Measurements from ENCODE around the gene PCDHGA7. TPM values are rescaled to one million over a fixed set of nuclear protein-coding genes. Genes with fewer than 3 reads are reported as not detected.

The PCDHGA7 gene
- total and polyA plus RNA-seq, 5 donors from 2014 or later, result 0.09 TPM; not detected in 4

Other genes with a start within 250 kb of the PCDHGA7 start
Only the 30 nearest of the 36 such genes appear.
- gene PCDHB9, start 195.6 kb upstream of the PCDHGA7 start, total RNA-seq, result 0.07 TPM
- gene PCDHB9, start 195.6 kb upstream of the PCDHGA7 start, polyA plus RNA-seq, result not detected
- gene PCDHB10, start 190.4 kb upstream of the PCDHGA7 start, total RNA-seq, result not detected
- gene PCDHB10, start 190.4 kb upstream of the PCDHGA7 start, polyA plus RNA-seq, result not detected
- not detected for gene PCDHB11, start 183.1 kb upstream of the PCDHGA7 start, total RNA-seq
- gene PCDHB11, start 183.1 kb upstream of the PCDHGA7 start, polyA plus RNA-seq, result not detected
- gene PCDHB12, start 174.0 kb upstream of the PCDHGA7 start, total RNA-seq, result not detected
- not detected for gene PCDHB12, start 174.0 kb upstream of the PCDHGA7 start, polyA plus RNA-seq
- gene PCDHB13, start 168.8 kb upstream of the PCDHGA7 start, total RNA-seq, result not detected
- gene PCDHB13, start 168.8 kb upstream of the PCDHGA7 start, polyA plus RNA-seq, result under 1 TPM in 1 of 4 donors, not detected in 3; 0.05 TPM
- not detected for gene PCDHB14, start 159.4 kb upstream of the PCDHGA7 start, total RNA-seq
- not detected for gene PCDHB14, start 159.4 kb upstream of the PCDHGA7 start, polyA plus RNA-seq
- not detected for gene PCDHB15, start 137.3 kb upstream of the PCDHGA7 start, total RNA-seq
- gene PCDHB15, start 137.3 kb upstream of the PCDHGA7 start, polyA plus RNA-seq, result not detected
- gene SLC25A2, start 78.7 kb upstream of the PCDHGA7 start, total RNA-seq, result 0.74 TPM
- under 1 TPM in 1 of 4 donors, not detected in 3; 0.12 TPM for gene SLC25A2, start 78.7 kb upstream of the PCDHGA7 start, polyA plus RNA-seq
- 76.6 TPM for gene TAF7, start 62.0 kb upstream of the PCDHGA7 start, total RNA-seq
- gene TAF7, start 62.0 kb upstream of the PCDHGA7 start, polyA plus RNA-seq, result 100 to 1,000 TPM; 172 to 235 (median 200) TPM
- 0.10 TPM for gene PCDHGA1, start 52.2 kb upstream of the PCDHGA7 start, total RNA-seq
- under 1 TPM in 1 of 4 donors, not detected in 3; 0.06 TPM for gene PCDHGA1, start 52.2 kb upstream of the PCDHGA7 start, polyA plus RNA-seq
- not detected for gene PCDHGA2, start 44.0 kb upstream of the PCDHGA7 start, total RNA-seq
- gene PCDHGA2, start 44.0 kb upstream of the PCDHGA7 start, polyA plus RNA-seq, result not detected
- not detected for gene PCDHGA3, start 38.9 kb upstream of the PCDHGA7 start, total RNA-seq
- not detected for gene PCDHGA3, start 38.9 kb upstream of the PCDHGA7 start, polyA plus RNA-seq
- gene PCDHGB1, start 32.6 kb upstream of the PCDHGA7 start, total RNA-seq, result not detected
- not detected for gene PCDHGB1, start 32.6 kb upstream of the PCDHGA7 start, polyA plus RNA-seq
- gene PCDHGA4, start 27.7 kb upstream of the PCDHGA7 start, total RNA-seq, result not detected
- not detected for gene PCDHGA4, start 27.7 kb upstream of the PCDHGA7 start, polyA plus RNA-seq
- 0.20 TPM for gene PCDHGB2, start 22.7 kb upstream of the PCDHGA7 start, total RNA-seq
- gene PCDHGB2, start 22.7 kb upstream of the PCDHGA7 start, polyA plus RNA-seq, result under 1 TPM in 1 of 4 donors, not detected in 3; 0.54 TPM
- not detected for gene PCDHGA5, start 18.6 kb upstream of the PCDHGA7 start, total RNA-seq
- under 1 TPM in 1 of 4 donors, not detected in 3; 0.08 TPM for gene PCDHGA5, start 18.6 kb upstream of the PCDHGA7 start, polyA plus RNA-seq
- gene PCDHGB3, start 12.5 kb upstream of the PCDHGA7 start, total RNA-seq, result 0.20 TPM
- gene PCDHGB3, start 12.5 kb upstream of the PCDHGA7 start, polyA plus RNA-seq, result not detected
- not detected for gene PCDHGA6, start 8.9 kb upstream of the PCDHGA7 start, total RNA-seq
- gene PCDHGA6, start 8.9 kb upstream of the PCDHGA7 start, polyA plus RNA-seq, result not detected
- not detected for gene PCDHGB4, start 5.0 kb downstream of the PCDHGA7 start, total RNA-seq
- under 1 TPM in 1 of 4 donors, not detected in 3; 0.22 TPM for gene PCDHGB4, start 5.0 kb downstream of the PCDHGA7 start, polyA plus RNA-seq
- not detected for gene PCDHGA8, start 9.9 kb downstream of the PCDHGA7 start, total RNA-seq
- under 1 TPM in 1 of 4 donors, not detected in 3; 0.10 TPM for gene PCDHGA8, start 9.9 kb downstream of the PCDHGA7 start, polyA plus RNA-seq
- not detected for gene PCDHGB5, start 15.2 kb downstream of the PCDHGA7 start, total RNA-seq
- gene PCDHGB5, start 15.2 kb downstream of the PCDHGA7 start, polyA plus RNA-seq, result under 1 TPM in 2 of 4 donors, not detected in 2; 0.17 to 0.27 TPM
- not detected for gene PCDHGA9, start 20.0 kb downstream of the PCDHGA7 start, total RNA-seq
- gene PCDHGA9, start 20.0 kb downstream of the PCDHGA7 start, polyA plus RNA-seq, result not detected
- gene PCDHGB6, start 25.3 kb downstream of the PCDHGA7 start, total RNA-seq, result not detected
- gene PCDHGB6, start 25.3 kb downstream of the PCDHGA7 start, polyA plus RNA-seq, result not detected
- not detected for gene PCDHGA10, start 30.2 kb downstream of the PCDHGA7 start, total RNA-seq
- not detected for gene PCDHGA10, start 30.2 kb downstream of the PCDHGA7 start, polyA plus RNA-seq
- gene PCDHGB7, start 34.9 kb downstream of the PCDHGA7 start, total RNA-seq, result not detected
- not detected for gene PCDHGB7, start 34.9 kb downstream of the PCDHGA7 start, polyA plus RNA-seq
- not detected for gene PCDHGA11, start 38.3 kb downstream of the PCDHGA7 start, total RNA-seq
- not detected for gene PCDHGA11, start 38.3 kb downstream of the PCDHGA7 start, polyA plus RNA-seq
- not detected for gene PCDHGA12, start 47.8 kb downstream of the PCDHGA7 start, total RNA-seq
- gene PCDHGA12, start 47.8 kb downstream of the PCDHGA7 start, polyA plus RNA-seq, result not detected
- gene PCDHGC3, start 93.2 kb downstream of the PCDHGA7 start, total RNA-seq, result 0.35 TPM
- under 1 TPM in 1 of 4 donors, not detected in 3; 0.09 TPM for gene PCDHGC3, start 93.2 kb downstream of the PCDHGA7 start, polyA plus RNA-seq
- not detected for gene PCDHGC4, start 102.3 kb downstream of the PCDHGA7 start, total RNA-seq
- not detected for gene PCDHGC4, start 102.3 kb downstream of the PCDHGA7 start, polyA plus RNA-seq
- gene PCDHGC5, start 106.3 kb downstream of the PCDHGA7 start, total RNA-seq, result not detected
- gene PCDHGC5, start 106.3 kb downstream of the PCDHGA7 start, polyA plus RNA-seq, result not detected